Smooth muscle cell (in vitro differentiated cells): Measurements from ENCODE around the gene PCDH17. TPM values are rescaled to one million over a fixed set of nuclear protein-coding genes. Genes with fewer than 3 reads are reported as not detected.

Source experiments
- DNase-seq: peaks from one replicate; lab custom pipeline; 2025; ENCODE audit not compliant: unreplicated experiment; lab: John Stamatoyannopoulos, UW
- H2AFZ ChIP-seq: fragments of 200-600 bp; sonication (generic); 2 replicates; pipeline ENCODE4 v1.6.0; 2016; ENCODE audit warnings: antibody characterized with exemption, low read depth, mild to moderate bottlenecking
- H3F3A ChIP-seq: fragments of 200-600 bp; sonication (generic); 2 replicates; pipeline ENCODE4 v1.6.0; 2017; ENCODE audit warnings: antibody characterized with exemption, low read depth
- H3K27ac ChIP-seq: fragments of 200-600 bp; sonication (generic); 2 replicates; pipeline ENCODE4 v1.5.1; 2016; ENCODE audit warnings: low read depth, mild to moderate bottlenecking
- H3K27me3 ChIP-seq: fragments of 200-600 bp; sonication (generic); 2 replicates; pipeline ENCODE4 v1.6.1; 2016; ENCODE audit warnings: low read depth, mild to moderate bottlenecking
- H3K36me3 ChIP-seq: fragments of 200-600 bp; sonication (generic); 2 replicates; pipeline ENCODE4 v1.5.1; 2016; ENCODE audit warnings: low read depth
- H3K4me1 ChIP-seq: fragments of 200-600 bp; sonication (generic); 2 replicates; pipeline ENCODE4 v1.5.1; 2016; ENCODE audit warnings: low read depth
- H3K4me2 ChIP-seq: fragments of 200-600 bp; sonication (generic); 2 replicates; pipeline ENCODE4 v1.6.0; 2016; ENCODE audit warnings: mild to moderate bottlenecking
- H3K4me3 ChIP-seq: fragments of 200-600 bp; sonication (generic); 2 replicates; pipeline ENCODE4 v1.5.1; 2016; ENCODE audit warnings: mild to moderate bottlenecking
- H3K79me2 ChIP-seq: fragments of 200-600 bp; sonication (generic); 2 replicates; pipeline ENCODE4 v1.6.0; 2016; ENCODE audit warnings: low read depth, mild to moderate bottlenecking
- H3K9ac ChIP-seq: fragments of 200-600 bp; sonication (generic); 2 replicates; pipeline ENCODE4 v1.6.0; 2016; ENCODE audit warnings: low read depth
- H3K9me3 ChIP-seq: fragments of 200-600 bp; sonication (generic); replicated peaks from 2 replicates; pipeline ENCODE4 v1.5.1; 2016; ENCODE audit warnings: low read depth
- H4K20me1 ChIP-seq: fragments of 200-600 bp; sonication (generic); 2 replicates; pipeline ENCODE4 v1.6.0; 2016; ENCODE audit warnings: low read depth
- WGBS: methylation state at CpG from one replicate; pipeline ENCODE4 v1.1.7; 2016; ENCODE audit warnings: low lambda C conversion rate; 5-methylcytosine and 5-hydroxymethylcytosine counted together
- polyA plus RNA-seq: library from polyadenylated mRNA; unstranded; fragments of >200 nt; fragmentation: Nextera tagmentation; extraction: Ambion mirVana; gene quantifications from 2 replicates; pipeline ENCODE4 v1.2.1, GENCODE V29; 2016
- total RNA-seq: library from RNA; depleted of rRNA; stranded (reverse); fragments of >200 nt; gene quantifications from 2 replicates; pipeline ENCODE4 v1.2.3, GENCODE V29; 2014
- TF ChIP-seq, protein P1 (sequence below): fragments of 200-600 bp; sonication (generic); IDR thresholded peaks from 2 replicates; pipeline ENCODE4 v1.5.1; 2017; ENCODE audit warnings: borderline replicate concordance, mild to moderate bottlenecking, antibody characterized with exemption; ENCODE audit not compliant: insufficient read depth, poor library complexity, severe bottlenecking

PCDH17 gene
- total and polyA plus RNA-seq, 2 experiments from 2014 or later = 5.9 to 9.6 TPM

- DNase-seq = no peak
These were observed 50.7 kb downstream of the PCDH17 start for GRCh38 chr13:57682128-57682716.

GRCh38 chr13:57698851-57699250 lies 67.3 kb downstream of the PCDH17 start:
- H3K27me3 ChIP-seq = no peaks in the 10 kb centered on the region
- H4K20me1 ChIP-seq = no peaks in the 10 kb centered on the region
- DNase-seq = no peak
- no peak overlapping the region for H2AFZ ChIP-seq
- H3K27ac ChIP-seq = no peak overlapping the region
- WGBS = 61% methylated on average over 4 of the region's 4 CpGs
- H3K4me1 ChIP-seq = no peaks in the 10 kb centered on the region
- H3K9ac ChIP-seq = no peak overlapping the region
- H3F3A ChIP-seq = no peaks in the 10 kb centered on the region
- no peaks in the 10 kb centered on the region for H3K79me2 ChIP-seq
- TF ChIP-seq, protein P1, sequence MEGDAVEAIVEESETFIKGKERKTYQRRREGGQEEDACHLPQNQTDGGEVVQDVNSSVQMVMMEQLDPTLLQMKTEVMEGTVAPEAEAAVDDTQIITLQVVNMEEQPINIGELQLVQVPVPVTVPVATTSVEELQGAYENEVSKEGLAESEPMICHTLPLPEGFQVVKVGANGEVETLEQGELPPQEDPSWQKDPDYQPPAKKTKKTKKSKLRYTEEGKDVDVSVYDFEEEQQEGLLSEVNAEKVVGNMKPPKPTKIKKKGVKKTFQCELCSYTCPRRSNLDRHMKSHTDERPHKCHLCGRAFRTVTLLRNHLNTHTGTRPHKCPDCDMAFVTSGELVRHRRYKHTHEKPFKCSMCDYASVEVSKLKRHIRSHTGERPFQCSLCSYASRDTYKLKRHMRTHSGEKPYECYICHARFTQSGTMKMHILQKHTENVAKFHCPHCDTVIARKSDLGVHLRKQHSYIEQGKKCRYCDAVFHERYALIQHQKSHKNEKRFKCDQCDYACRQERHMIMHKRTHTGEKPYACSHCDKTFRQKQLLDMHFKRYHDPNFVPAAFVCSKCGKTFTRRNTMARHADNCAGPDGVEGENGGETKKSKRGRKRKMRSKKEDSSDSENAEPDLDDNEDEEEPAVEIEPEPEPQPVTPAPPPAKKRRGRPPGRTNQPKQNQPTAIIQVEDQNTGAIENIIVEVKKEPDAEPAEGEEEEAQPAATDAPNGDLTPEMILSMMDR = no peak
- H3K36me3 ChIP-seq = no peaks in the 10 kb centered on the region
- no peaks in the 10 kb centered on the region for H3K9me3 ChIP-seq
- H3K4me2 ChIP-seq = no peak overlapping the region
- H3K4me3 ChIP-seq = no peak overlapping the region

More at GRCh38 chr13:57682128-57682716, 50.7 kb downstream of the PCDH17 start:
- Histone ChIP-seq H3K9ac (no peak overlapping the region), H3K4me1 (no peaks in the 10 kb centered on the region), H3K4me3 (no peak overlapping the region), H3K36me3 (no peaks in the 10 kb centered on the region), H3K27ac (no peak overlapping the region), H2AFZ (no peak overlapping the region), H3K79me2 (no peaks in the 10 kb centered on the region), H4K20me1 (no peaks in the 10 kb centered on the region), H3K4me2 (no peak overlapping the region), H3F3A (no peaks in the 10 kb centered on the region), H3K27me3 (no peaks in the 10 kb centered on the region), H3K9me3 (no peaks in the 10 kb centered on the region)
- TF ChIP-seq, protein P1 = no peak
- 80% methylated on average over 4 of the region's 4 CpGs for WGBS

GRCh38 chr13:57704031-57704430 lies 72.5 kb downstream of the PCDH17 start:
- H3K9ac ChIP-seq = no peak overlapping the region
- no peak for DNase-seq
- no peak overlapping the region for H2AFZ ChIP-seq
- no peaks in the 10 kb centered on the region for H3F3A ChIP-seq
- no peaks in the 10 kb centered on the region for H3K36me3 ChIP-seq
- no peak overlapping the region for H3K27ac ChIP-seq
- H4K20me1 ChIP-seq = no peaks in the 10 kb centered on the region
- H3K4me2 ChIP-seq = no peak overlapping the region
- H3K79me2 ChIP-seq = no peaks in the 10 kb centered on the region
- no peak overlapping the region for H3K4me3 ChIP-seq
- 94% methylated on average over 2 of the region's 2 CpGs for WGBS
- H3K27me3 ChIP-seq = no peaks in the 10 kb centered on the region
- H3K4me1 ChIP-seq = no peaks in the 10 kb centered on the region
- no peaks in the 10 kb centered on the region for H3K9me3 ChIP-seq
- TF ChIP-seq, protein P1 = no peak

DNA sequence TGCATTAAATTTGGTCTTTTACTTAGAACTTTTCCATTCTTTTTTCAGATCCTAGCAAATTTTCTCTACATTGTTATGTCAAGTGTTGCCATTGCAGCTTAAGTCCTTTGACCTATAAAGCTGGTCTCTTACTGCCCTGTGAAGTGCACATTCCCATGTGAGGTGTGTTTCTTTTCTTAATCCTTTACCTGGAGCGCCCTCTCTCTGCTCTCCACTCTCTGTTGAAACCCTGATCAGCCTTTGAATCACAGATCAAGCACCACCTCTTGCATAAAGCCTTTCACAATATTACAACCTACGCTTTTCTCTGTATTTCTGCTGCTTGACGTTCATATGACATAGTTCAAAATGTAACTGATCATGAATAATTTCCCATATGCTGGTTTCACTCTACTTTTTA lies 84.8 kb downstream of the PCDH17 start:
- Histone ChIP-seq H3K4me1 (no peaks in the 10 kb centered on the region), H3K27me3 (no peaks in the 10 kb centered on the region), H3F3A (no peaks in the 10 kb centered on the region), H3K4me3 (no peak overlapping the region), H3K4me2 (no peak overlapping the region), H4K20me1 (no peaks in the 10 kb centered on the region), H2AFZ (no peak overlapping the region), H3K79me2 (no peaks in the 10 kb centered on the region), H3K9me3 (no peaks in the 10 kb centered on the region), H3K27ac (no peak overlapping the region), H3K9ac (no peak overlapping the region), H3K36me3 (no peaks in the 10 kb centered on the region)
- DNase-seq = no peak
- WGBS = 56% methylated on average over 3 of the region's 3 CpGs
- TF ChIP-seq, protein P1 = no peak
